Measurements from ENCODE around the gene CDC20B.
A peak's percentile ranks its signal among the peaks of the same experiment; 100 is the strongest.

Gene CDC20B

DNA sequence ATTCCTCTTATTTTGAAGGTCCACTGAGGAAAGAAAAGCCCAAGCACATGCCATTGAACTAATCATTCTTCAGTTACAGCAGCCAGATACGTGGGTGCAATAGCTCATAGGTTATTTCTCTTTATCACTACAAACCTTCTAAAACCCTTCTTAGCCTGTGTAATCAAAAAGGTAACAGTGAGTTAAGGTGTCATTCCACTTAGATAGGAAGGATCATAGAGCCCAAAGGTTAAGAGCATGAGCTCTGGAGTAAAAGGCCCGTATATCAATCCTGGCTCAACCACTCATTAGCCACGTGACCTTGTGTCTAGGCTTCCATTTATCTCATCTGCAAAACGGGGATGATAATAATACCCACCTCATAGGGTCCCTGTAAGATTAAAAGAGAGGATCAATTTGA lies 10.3 kb downstream of the CDC20B start:
- no peak overlapping the region for H3K27ac ChIP-seq
- POLR2A ChIA-PET (ENCODE audit: low non-redundant PET) = no interaction called here
- no peak for TF ChIP-seq CTCF (conservative IDR thresholded peaks at IDR 0.05; ENCODE audit: low read depth)
- CTCF ChIA-PET = interaction anchor here (0.6 to 1.1 kb wide), 3 partner anchors 14 to 239 kb away, joined by 4 to 7 read pairs (median 4); no protein-coding TSS in a partner anchor
- no peak for DNase-seq (ENCODE audit: low spot score)

- ChIA-PET CTCF (interaction anchor here (0.6 to 1.7 kb wide), 23 partner anchors 10 to 836 kb away, joined by 3 to 54 read pairs (median 4); partner anchors contain the start of genes CCNO, CDC20B and SNX18), POLR2A (ENCODE audit: low non-redundant PET) (interaction anchor here (1.3 kb wide), 1 partner anchor 254 kb away, joined by 4 read pairs; no protein-coding TSS in a partner anchor)
- no peak overlapping the region for H3K27ac ChIP-seq
- DNase-seq (ENCODE audit: low spot score) = peak; percentile 86
- no peak for TF ChIP-seq CTCF (conservative IDR thresholded peaks at IDR 0.05; ENCODE audit: low read depth)
Measured at GRCh38 chr5:55160493-55161209, 12.3 kb downstream of the CDC20B start.

GRCh38 chr5:55159763-55160492 lies 13.0 kb downstream of the CDC20B start, which contains the start of gene GPX8:
GPX8 (plus strand) TSS chr5:55160171; CDS start chr5:55160193, 22 bp downstream.
- DNase-seq (ENCODE audit: low spot score) = peak; percentile 87

DNA sequence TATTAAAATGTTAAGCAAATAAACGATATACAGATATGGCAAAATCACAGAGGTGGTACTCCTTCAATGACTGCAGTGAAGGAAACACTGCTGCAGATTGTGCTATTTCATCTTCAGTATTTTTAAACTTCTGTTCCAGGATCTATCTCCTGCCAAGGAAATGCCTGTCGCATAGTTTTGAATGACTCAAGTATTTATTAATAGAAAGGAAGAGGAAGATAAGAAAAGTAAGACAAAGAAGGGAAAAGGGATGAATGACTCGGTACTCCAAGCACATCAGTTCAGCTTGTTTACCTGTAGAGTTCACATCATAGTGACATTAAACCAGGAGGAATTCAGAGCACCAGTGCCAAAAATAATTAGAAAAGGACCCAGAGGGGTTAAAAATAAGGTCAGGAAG lies 18.1 kb downstream of the CDC20B start:
- ChIA-PET CTCF (no interaction called here), POLR2A (ENCODE audit: low non-redundant PET) (no interaction called here)
- DNase-seq (ENCODE audit: low spot score) = peak; percentile 42
- no peak overlapping the region for H3K27ac ChIP-seq
- no peak for TF ChIP-seq CTCF (conservative IDR thresholded peaks at IDR 0.05; ENCODE audit: low read depth)

More at GRCh38 chr5:55159763-55160492, 13.0 kb downstream of the CDC20B start, which contains the start of gene GPX8:
- H3K27ac ChIP-seq = no peak within 1 kb of the TSS
- TF ChIP-seq CTCF (conservative IDR thresholded peaks at IDR 0.05; ENCODE audit: low read depth) = peak; percentile 83
- POLR2A ChIA-PET (ENCODE audit: low non-redundant PET) = interaction anchor here (0.9 to 1.3 kb wide), 2 partner anchors 254 to 255 kb away, joined by 4 to 5 read pairs; no protein-coding TSS in a partner anchor
- CTCF ChIA-PET = interaction anchor here (0.6 to 1.7 kb wide), 37 partner anchors 10 to 1255 kb away, joined by 3 to 54 read pairs (median 4); partner anchors contain the start of genes CCNO, CDC20B and SNX18

- no peak for TF ChIP-seq CTCF (conservative IDR thresholded peaks at IDR 0.05; ENCODE audit: low read depth)
- DNase-seq (ENCODE audit: low spot score) = peak; percentile 87
- CTCF ChIA-PET = interaction anchor here (0.6 to 2.2 kb wide), 5 partner anchors 194 to 635 kb away, joined by 3 to 7 read pairs (median 4); no protein-coding TSS in a partner anchor
- POLR2A ChIA-PET (ENCODE audit: low non-redundant PET) = no interaction called here
- H3K27ac ChIP-seq = peak overlapping the region; percentile 87
Measured at GRCh38 chr5:55151923-55152842, 20.8 kb downstream of the CDC20B start.

Data from RWPE1 (cell line).